Fibroblast of upper back skin (primary cell): Measurements from ENCODE around the gene KCNMA1.
A peak's percentile ranks its signal among the peaks of the same experiment; 100 is the strongest.
"Not testable (repeated sequence)": the region's sequence is repeated elsewhere in the genome, so short reads cannot be mapped to it uniquely, and the experiment has no call there.

Experiments used
- DNase-seq: peaks from one replicate; pipeline ENCODE4 v3.0.0-alpha.2; 2013

Gene KCNMA1

DNA sequence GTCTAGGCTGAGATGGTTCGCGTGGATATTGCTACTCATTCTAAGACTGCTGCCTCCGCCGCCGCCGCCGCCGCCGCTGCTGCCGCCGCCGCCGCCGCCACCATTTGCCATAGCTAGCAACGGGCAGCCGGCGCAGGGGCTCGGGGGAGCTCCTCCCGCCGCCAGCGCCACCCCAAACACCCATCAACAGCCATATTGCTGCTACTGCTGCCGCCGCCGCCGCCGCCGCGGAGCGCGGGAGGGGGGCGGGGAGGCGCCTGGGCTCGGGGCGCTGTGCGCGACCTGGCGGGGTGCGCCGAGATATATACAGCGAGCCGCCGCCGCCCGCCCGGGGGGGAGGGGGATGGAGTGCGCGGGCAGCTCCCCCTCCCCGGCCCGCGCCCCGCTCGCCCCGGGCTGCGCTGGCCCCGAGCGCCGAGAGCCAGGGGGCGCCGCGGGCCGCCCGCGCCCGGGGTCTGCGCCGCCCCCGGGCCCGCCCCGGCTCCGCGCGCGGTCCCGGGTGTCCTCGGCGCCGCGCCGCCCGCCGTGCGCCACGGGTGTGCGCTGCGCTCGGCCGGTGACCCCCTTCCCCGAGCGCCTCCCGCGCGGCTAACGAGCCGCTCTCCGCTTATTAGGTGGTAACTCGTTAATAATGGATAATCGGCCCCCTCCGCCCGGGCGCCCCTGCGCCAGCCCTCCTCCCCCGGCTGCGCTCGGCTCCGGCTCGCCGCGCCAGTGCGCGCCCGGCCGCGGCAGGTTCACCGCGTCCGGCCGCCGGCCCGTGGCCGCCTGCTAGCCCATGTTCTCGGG is at the start of gene KCNMA1:
Gene KCNMA1, minus strand, starts transcription at position 277 of the 789 bp plus-strand sequence.
- DNase-seq = peak; percentile 44

DNA sequence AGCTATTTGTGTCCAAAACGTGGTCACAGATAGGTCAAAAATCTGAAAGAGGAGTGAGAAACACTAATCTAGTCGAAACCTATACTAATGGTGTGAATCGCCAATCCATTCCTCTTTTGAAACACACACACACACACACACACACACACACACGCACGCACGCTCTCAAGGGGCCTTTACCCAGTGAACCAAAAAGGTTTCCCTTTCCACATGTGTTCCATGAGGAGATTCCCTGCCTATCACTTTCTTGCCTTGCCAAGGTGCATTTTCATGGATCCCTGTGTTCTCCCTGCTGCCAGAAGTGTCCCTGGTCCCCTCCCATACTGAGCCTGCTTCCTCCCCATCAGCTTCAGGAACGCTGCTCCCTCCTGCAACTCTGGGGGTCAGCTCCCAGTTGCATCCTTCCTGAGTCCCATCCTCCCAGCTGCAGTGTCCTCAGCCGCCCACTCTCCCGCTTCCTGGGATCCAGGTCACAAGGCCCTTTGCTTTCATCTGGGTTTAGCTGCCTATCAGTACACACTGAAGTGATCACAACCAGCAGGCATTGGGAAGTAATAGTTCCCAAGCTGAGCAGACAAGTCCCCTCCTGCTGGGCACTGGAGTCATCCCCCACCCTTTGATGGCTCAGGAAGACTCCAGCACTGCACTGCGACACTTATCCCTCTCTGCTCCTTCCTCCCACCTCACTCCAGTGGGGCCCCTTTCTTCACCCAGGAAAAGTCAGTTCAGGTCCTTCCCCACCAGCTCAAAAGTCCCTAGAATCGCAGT is 49.2 kb upstream of the KCNMA1 start:
- no peak for DNase-seq

DNA sequence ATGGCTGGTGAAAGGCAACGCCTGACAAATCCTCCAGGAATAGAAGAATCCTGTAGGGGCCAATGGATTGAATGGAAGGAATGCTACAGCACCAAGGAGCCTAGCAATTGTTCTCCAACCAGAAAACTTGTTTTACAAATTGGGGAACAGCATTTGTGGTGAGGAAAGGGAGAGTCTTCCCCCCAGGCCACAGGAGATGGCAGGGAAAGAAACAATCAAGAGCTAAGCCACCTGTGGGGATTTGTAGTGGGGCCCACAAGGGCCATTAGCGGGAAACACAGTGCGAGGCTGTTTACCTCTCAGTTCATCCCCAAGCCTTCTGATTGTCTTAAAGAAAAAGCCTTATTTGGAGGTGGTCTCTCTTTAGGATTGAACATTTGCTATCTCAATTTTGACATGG is 48.5 kb upstream of the KCNMA1 start:
- DNase-seq = no peak

DNA sequence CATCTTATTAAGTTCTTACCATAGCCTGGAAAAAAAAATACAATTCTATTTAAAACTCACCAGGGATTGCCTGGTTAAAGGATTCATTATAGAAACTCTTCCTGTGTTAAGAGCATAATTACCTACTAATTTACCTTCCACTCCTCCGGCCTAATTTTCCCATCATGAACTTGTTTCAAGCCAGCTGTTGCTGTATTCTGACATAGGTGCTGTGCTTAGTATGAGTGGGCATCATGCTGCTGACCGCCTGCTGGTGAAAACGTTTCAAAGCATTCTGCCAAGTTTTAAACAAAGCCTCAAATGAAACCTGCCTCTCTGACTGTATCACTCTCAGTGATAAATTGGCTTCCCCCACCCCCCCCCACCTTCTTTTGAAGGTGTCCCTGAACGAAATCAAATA is 47.8 kb upstream of the KCNMA1 start:
- DNase-seq = no peak

DNA sequence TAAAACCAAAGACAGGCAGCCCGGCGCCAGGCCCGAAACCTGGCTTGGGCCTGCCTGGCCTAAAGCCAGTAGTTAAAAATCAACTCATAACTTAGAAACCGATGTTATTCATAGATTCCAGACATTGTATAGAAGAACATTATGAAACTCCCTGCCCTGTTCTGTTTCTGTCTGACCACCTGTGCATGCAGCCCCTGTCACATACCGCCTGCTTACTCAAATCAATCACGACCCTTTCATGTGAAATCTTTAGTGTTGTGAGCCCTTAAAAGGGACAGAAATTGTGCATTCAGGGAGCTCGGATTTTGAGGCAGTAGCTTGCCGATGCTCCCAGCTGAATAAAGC is 45.5 kb upstream of the KCNMA1 start:
- not testable (repeated sequence) for DNase-seq

DNA sequence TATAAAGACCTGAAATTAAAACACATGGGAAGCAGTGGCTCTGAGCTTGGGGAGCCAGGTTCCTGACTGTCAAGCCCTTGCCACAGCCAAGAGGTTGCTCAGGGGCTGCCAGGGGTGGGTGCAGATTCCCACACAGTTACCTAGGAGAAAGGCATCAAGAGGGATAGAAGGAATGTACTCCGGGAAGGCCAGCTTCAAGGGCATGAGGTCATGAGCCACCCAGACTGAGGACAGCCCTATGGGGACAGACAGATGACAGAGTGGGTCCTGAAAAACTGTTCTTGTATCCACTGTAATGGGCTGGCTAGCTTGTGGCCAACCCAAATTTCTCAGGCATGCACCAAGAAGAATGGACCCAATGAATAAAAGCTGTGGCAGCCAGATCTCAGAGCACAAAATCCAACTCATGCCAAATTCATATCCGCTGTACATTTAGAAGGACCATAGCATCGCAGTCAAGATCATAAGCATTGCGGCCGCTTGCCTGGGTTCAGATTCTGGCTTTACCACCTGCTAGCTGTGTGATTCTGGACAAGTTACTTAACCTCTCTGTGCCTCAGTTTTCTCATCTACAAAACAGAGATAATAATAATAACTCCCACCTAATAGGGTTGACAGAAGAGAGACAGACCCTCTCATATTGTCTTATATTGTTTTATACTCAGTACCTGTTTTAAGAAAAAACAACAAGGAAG is 44.9 kb upstream of the KCNMA1 start:
- DNase-seq = no peak

DNA sequence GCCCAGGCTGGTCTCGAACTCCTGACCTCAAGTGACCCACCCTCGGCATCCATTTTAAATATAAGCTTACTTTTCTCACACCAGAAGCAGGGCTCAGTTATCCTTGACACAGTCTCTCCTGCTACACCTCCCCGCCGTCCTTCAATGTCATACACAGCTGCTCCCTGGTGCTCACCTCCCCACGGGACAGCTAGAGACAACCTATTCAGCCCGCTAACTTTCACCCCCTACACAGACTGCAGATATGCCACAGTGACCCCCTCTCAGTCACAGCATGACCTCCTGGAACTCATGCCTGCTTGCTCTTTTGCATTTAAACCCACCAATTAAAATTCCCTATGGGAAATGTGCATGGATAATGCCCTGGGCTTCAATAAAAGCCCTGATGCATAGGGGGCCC is 44.2 kb upstream of the KCNMA1 start:
- no peak for DNase-seq

DNA sequence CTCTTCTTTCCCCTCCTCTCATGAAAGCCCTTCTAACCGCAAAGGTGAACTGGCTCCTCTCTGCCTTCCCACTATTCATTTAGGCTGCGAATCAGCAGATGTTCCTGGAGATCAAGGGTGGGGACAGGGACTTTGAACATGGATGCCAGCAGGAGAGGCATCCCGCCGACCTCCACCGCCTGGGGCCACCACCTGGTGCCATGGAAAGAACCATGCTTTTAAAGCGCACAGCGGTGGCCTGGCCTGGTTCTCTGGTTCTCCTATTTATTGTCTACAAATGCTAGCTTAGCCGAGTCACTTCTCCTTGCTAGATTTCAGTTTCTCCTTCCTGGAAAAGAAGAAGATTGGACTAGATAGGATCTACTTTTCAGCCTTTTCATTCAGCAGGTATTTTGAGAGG is 43.2 kb upstream of the KCNMA1 start:
- no peak for DNase-seq

DNA sequence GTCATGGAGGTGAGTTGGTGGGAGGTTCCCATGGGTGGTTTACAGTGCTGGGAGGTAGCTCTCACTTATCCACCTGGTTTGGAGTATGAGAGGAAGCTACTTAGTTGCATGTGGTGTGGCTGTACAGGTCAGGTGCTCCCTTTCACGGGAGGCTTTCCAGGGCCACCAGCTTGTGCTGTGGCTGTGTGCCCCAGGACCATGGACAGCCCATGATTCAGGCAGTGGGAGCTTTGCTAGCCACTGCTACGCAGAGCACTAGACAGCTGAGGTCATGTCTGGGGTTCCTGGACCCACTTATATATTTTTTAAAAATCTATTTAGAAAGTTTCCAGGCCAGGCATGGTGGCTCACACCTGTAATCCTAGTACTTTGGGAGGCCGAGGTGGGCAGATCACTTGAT is 42.5 kb upstream of the KCNMA1 start:
- no peak for DNase-seq

DNA sequence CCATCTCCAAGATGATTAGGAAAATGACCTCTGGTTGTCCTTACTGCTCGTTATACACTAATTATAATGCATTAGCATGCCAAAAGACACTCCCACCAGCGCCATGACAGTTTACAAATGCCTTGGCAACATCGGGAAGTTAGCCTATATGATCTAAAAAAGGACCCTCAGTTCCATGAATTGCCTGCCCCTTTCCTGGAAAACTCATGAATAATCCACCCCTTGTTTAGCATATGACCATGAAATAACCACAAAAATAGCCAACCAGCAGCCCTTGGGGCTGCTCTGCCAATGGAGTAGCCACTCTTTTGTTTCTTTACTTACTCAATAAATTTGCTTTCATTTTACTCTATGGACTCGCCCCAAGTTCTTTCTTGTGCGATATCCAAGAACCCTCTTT is 41.6 kb upstream of the KCNMA1 start:
- DNase-seq = no peak

DNA sequence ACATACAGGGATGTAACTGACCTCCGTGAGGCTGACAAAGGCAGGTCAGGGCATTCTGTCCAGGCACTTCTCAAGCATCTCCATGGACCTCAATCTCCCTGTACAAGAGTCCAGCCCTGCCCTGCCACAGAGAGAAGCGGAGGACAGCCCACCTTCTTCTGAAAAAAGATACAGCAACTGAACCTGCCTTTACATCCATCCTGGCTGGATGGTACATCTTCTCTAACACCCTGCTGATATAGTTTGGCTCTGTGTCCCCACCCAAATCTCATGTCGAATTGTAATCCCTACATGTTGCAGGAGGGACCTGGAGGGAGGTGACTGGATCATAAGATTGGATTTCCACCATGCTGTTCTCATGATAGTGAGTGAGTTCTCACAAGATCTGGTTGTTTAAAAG is 40.5 kb upstream of the KCNMA1 start:
- no peak for DNase-seq

DNA sequence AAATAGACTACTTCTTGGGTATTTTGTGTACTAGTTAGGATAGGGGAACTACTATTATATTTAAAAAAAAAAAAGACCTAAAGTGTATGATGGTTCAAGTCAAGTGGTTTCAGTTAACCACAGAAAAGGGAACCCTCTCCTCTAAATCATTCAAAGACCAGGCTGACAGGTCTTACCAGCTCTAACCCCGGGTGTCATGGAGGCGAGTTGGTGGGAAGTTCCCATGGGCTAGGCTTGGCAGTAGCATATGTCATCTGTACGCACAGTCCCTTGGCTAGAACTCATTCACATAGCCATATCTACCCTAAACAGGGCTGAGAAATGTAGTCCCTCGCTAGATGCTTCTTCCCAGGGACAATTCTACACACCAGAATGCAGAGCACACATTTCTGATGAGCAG is 37.7 kb upstream of the KCNMA1 start:
- DNase-seq = no peak

DNA sequence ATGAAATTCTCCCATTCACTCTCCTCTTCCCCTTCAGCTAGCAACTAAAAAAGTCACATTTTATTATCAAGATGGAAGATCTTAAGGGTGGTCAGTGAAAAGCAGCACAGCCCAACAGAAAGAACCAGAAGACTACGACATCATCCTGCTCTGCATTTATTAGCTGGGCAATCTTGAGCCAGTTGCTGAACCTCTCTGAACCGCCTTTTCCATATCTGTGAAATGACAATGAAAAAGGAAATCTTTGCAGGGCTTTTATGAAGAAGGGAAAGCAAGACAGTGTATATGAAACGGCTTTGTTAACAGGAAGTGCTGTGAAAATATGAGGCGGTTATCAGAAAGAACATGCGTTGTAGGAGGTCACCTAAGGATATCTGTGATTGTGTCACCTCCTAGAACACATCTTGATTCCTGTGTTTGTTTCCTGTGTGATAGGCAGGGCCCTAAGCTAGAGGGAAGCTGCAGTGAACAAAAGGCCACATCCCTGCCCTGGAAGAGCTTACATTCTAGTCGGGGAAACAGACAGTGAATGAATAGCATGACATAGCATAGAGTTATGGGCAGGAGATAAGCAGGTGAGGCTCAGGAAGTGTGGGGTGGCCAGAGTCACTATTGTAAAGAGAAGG is 36.0 kb upstream of the KCNMA1 start:
- DNase-seq = no peak

DNA sequence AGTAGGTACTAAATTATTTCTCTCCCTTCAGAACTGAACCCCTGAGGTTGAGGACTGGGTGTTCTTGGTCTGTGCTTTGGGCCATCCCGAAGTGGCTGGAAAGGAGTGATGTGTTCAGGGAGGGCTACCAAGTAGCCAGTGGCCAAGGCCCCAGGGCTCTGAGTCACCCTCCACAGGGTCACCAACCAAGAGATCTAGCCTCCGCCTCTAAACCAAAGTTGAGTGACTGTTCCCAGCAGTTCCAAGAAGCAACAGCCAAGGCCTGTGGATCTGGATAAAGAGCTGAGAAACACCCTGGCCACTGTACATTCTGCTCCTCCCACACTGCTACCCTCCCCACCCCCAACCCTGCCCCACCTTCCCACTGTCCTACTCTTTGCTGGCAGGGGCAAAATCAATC is 35.5 kb upstream of the KCNMA1 start:
- no peak for DNase-seq

DNA sequence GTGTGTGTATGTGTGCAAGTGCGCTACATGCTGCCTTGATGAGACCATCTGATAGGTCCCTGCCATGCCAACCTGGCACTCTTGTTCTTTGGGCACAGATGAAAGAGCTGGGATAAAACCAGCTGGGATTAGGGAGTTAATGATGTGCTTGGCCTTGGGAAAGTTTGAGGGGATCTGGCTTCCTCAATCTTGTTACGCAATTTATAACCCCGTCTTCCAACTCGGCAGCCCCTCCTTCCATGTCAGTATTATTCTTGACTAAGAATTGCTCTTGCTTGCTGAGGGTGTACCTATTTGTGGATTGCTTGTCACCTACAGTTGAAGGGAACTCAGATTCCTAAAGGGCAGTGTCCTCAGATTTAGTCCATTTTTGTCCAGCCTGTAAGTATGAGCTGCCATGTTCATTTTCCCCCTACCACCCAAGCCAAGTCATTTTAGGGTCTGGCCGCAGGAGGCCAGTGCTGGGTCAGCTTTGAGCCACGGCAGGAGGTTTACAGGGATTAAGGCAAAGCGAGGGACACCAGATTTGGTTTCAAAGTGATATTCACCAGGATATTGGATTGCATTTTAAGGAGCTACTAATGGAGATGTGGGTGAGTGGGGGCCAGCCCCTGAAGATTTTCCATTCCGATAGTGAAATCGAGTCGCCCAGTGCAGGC is 34.1 kb upstream of the KCNMA1 start:
- DNase-seq = no peak

DNA sequence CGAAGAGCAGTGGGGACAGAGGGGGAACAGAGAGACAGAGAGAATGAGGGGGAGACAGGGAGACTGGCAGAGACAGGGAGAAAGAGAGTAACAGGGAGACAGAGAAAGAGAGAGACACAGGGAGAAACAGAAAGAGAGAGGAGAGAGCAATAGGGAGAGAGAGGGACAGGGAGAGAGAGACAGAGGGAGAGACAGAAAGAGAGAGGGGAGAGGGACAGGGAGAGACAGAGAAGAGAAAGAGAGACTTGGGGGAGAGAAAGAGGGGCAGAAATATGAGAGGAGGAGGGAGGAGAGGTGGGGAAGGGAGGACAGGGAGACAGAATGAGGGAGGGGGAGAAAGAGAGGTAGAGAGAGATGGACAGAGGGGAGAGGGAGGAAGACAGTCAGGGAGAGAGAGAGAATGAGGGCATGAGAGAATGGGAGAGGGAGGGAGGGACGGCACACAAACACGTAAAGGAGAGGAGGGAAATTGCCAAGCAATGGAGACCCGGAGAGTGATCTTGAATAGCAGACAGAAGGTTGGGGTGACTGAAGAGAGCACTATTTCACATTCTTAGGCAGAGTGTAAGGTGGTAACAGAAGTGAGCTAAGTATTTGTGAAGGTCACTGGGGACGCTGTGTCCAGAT is 33.3 kb upstream of the KCNMA1 start:
- DNase-seq = no peak

DNA sequence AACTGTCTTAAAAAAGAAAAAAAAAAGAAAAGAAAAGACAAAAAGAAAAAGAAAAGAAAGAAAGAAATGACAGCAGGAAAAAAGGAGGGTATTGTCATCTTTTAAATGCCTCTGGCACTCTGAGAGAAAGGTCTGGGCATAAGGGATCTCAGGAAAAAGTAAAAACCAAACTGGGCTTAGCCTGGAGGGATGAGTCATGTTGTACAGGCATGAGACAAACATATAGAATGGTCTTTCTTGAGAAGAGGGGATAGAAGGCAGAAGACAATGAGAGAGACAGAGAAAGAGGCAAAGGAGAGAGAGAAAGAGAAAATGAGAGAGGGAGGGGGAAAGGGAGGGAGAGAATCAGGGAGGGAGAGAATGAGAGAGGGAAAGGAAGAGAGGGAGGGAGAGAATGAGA is 32.3 kb upstream of the KCNMA1 start:
- peak; percentile 27 for DNase-seq

DNA sequence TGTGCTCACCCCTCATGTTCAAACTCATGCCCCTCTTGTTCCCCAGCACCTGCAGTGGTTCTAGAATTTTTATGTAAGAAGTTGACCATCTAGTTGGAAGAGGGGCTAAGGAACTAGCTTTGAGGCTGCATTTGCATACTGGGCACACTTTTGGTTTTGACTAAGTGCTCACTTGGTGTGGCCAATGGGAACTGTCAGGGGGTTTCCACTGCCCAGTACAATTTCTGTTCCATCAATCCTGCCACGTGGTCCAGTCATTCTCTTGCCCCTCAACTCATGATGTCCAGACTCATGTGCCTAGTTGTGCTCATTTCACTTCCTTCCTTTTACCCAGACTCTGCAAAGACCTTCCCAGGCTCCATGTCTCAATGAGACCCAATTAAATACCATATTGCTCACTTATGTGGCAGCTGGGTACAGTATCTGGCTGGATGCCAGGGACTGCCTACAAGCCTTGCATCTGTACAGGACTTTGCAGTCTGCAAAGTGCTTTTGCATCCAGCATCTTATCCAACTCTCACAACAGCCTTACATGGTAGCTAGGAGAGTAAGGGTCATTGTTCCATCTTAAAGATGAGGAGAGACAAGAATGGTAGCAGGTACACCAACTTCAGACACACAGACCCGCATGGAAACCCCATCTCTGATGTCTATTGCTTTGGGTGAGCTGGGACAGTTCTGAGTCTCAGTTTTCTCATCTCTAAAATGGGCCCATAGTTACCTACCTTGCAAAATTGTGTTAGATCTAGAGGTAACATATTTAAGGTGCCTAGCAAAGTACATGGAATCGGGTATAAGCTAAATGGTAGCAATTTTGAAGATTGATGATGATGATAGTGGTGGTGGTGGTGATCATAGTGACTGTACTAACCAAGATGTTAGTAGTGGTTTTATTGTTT is 30.1 kb upstream of the KCNMA1 start:
- no peak for DNase-seq

DNA sequence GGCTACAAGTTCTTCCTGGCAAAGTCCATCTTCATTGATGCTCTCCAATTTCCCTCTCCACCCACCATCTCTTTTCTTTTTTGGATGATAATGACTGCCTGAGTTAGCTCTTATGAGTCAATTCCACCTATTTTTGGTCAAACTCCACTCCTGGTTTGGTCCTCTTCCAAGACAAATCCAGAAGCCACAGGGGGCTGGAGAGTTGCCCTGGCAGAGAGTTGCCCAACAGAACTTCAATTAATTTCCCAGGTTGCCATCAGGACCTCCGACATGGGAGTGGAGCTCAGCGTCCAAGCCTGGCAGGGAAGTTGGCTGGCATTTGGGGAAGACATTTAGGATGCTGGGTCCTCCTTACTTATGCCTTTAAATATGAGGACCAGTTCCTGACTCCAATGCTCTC is 29.2 kb upstream of the KCNMA1 start:
- DNase-seq = peak; percentile 26

DNA sequence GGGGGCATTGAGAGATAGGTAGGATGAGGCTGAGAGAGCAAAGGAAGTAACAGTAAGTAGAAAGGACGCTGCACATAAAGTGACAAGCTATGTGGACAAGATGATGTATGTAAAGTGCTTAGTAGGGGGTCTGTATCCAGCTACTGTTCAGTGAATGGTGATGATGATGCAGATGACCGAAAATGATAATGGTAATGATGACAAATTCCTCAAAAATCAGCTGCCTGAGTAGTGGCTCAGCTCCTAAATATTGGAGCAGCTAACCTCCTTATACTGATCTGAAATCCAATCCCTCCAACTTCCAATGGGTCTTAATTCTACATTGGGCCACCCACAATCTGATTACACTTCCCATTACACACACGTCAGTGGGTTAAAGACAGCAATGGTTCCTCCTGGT is 27.1 kb upstream of the KCNMA1 start:
- DNase-seq = peak; percentile 58

DNA sequence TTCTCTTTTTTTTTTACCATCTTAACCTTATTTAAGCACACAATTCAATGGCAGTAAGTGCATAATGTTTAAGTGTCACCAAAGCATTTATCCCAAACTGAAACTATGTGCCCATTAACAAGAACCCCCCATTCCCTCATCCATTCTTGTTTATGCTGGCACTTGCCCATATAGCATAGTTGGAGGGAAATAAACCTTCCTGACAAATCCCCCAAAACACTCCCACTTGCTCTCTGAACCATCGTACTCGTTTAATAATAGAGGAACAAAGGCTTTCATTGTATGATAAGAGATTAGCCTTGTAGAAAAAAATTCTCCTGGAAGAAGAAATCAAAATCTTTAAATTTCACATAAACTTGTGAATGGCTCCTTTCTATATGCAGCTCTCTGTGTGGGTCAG is 26.4 kb upstream of the KCNMA1 start:
- no peak for DNase-seq
